ENCODE data around the gene LSM11. TPM values are rescaled to one million over a fixed set of nuclear protein-coding genes. Genes with fewer than 3 reads are reported as not detected.

The LSM11 gene
- total RNA-seq, 1 donor from 2014 or later = 5.6 TPM

GRCh38 chr5:157747766-157748700, 4.5 kb downstream of the LSM11 start:
- no peak for TF ChIP-seq CTCF (IDR thresholded peaks at IDR 0.05; ENCODE audit: unreplicated experiment)
- H3K27ac Mint-ChIP-seq = no peak overlapping the region
- H3K4me1 Mint-ChIP-seq = peaks cover 16% of the 10 kb centered on the region
- H3K36me3 Mint-ChIP-seq = peaks cover 6% of the 10 kb centered on the region
- H3K9me3 Mint-ChIP-seq = no peaks in the 10 kb centered on the region
- peaks cover 2% of the 10 kb centered on the region for H3K27me3 Mint-ChIP-seq (ENCODE audit: low read depth)
- DNase-seq (ENCODE audit: low spot score in 2 of 2, unreplicated experiment in 2 of 2) = no peak
- H3K4me3 Mint-ChIP-seq = no peak overlapping the region

- H3K4me1 Mint-ChIP-seq = peaks cover 13% of the 10 kb centered on the region
- H3K27me3 Mint-ChIP-seq (ENCODE audit: low read depth) = peaks cover 2% of the 10 kb centered on the region
- TF ChIP-seq CTCF (IDR thresholded peaks at IDR 0.05; ENCODE audit: unreplicated experiment) = no peak
- DNase-seq (ENCODE audit: low spot score in 2 of 2, unreplicated experiment in 2 of 2) = no peak
- no peaks in the 10 kb centered on the region for H3K9me3 Mint-ChIP-seq
- H3K36me3 Mint-ChIP-seq = peaks cover 7% of the 10 kb centered on the region
- no peak overlapping the region for H3K4me3 Mint-ChIP-seq
- no peak overlapping the region for H3K27ac Mint-ChIP-seq
Measured at GRCh38 chr5:157748760-157749461, 5.4 kb downstream of the LSM11 start.

DNA sequence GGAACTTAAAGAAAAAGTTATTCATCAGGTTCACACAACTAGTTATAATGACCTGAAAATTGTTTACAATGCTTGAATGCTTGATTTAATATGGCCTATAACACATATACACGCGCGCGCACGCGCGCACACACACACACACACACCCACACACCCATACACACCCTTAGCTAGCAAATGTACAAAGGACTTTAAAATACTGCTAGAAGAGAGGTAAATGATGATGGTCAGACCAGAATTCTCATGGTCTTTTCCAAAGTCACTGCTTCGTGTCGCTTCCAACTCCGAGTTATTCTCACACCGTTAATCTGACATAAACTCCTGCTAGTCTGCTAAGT, 5.9 kb downstream of the LSM11 start:
- Mint-ChIP-seq H3K4me1 (peaks cover 10% of the 10 kb centered on the region), H3K4me3 (no peak overlapping the region), H3K27ac (no peak overlapping the region), H3K27me3 (ENCODE audit: low read depth) (peaks cover 2% of the 10 kb centered on the region), H3K9me3 (no peaks in the 10 kb centered on the region), H3K36me3 (peaks cover 7% of the 10 kb centered on the region)
- no peak for DNase-seq (ENCODE audit: low spot score in 2 of 2, unreplicated experiment in 2 of 2)
- TF ChIP-seq CTCF (IDR thresholded peaks at IDR 0.05; ENCODE audit: unreplicated experiment) = no peak

- no peak for TF ChIP-seq CTCF (IDR thresholded peaks at IDR 0.05; ENCODE audit: unreplicated experiment)
- DNase-seq (ENCODE audit: low spot score in 2 of 2, unreplicated experiment in 2 of 2) = no peak
- H3K9me3 Mint-ChIP-seq = no peaks in the 10 kb centered on the region
- H3K36me3 Mint-ChIP-seq = peaks cover 10% of the 10 kb centered on the region
- H3K4me3 Mint-ChIP-seq = no peak overlapping the region
- H3K27me3 Mint-ChIP-seq (ENCODE audit: low read depth) = no peaks in the 10 kb centered on the region
- H3K4me1 Mint-ChIP-seq = peaks cover 6% of the 10 kb centered on the region
- no peak overlapping the region for H3K27ac Mint-ChIP-seq
Measured at GRCh38 chr5:157750320-157750719, 6.8 kb downstream of the LSM11 start.

GRCh38 chr5:157756122-157756521, 12.6 kb downstream of the LSM11 start:
- Mint-ChIP-seq H3K27ac (no peak overlapping the region), H3K9me3 (no peaks in the 10 kb centered on the region), H3K4me1 (no peaks in the 10 kb centered on the region), H3K27me3 (ENCODE audit: low read depth) (no peaks in the 10 kb centered on the region), H3K36me3 (peaks cover 19% of the 10 kb centered on the region), H3K4me3 (no peak overlapping the region)
- TF ChIP-seq CTCF (IDR thresholded peaks at IDR 0.05; ENCODE audit: unreplicated experiment) = no peak
- no peak for DNase-seq (ENCODE audit: low spot score in 2 of 2, unreplicated experiment in 2 of 2)

All from mesothelial cell of epicardium (in vitro differentiated cells).